Fibroblast of lung (primary cell): ENCODE results near the gene MGLL. TPM values are rescaled to one million over a fixed set of nuclear protein-coding genes. Genes with fewer than 3 reads are reported as not detected.
A peak's percentile ranks its signal among the peaks of the same experiment; 100 is the strongest.

Experiments
- DNase-seq, 2 donors: peaks; one replicate each; pipeline versions ENCODE4 v3.0.0 to v3.0.0-alpha.2; 2010; ENCODE audit warnings: low read depth in 2 of 2
- H2AFZ ChIP-seq: 2 replicates; pipeline ENCODE4 v1.5.1; 2012; ENCODE audit warnings: low read length, control low read depth, inconsistent platforms
- H3K27ac ChIP-seq: 2 replicates; pipeline ENCODE4 v1.5.1; 2011; ENCODE audit warnings: low read length, control low read depth; ENCODE audit not compliant: insufficient read depth
- H3K27me3 ChIP-seq: 2 replicates; pipeline ENCODE4 v1.5.1; 2011; ENCODE audit warnings: mild to moderate bottlenecking, low read length; ENCODE audit not compliant: control insufficient read depth, insufficient read depth
- H3K36me3 ChIP-seq: 2 replicates; pipeline ENCODE4 v1.5.1; 2011; ENCODE audit warnings: low read length; ENCODE audit not compliant: control insufficient read depth, insufficient read depth
- H3K4me1 ChIP-seq: 2 replicates; pipeline ENCODE4 v1.5.1; 2011; ENCODE audit warnings: low read length; ENCODE audit not compliant: control insufficient read depth, insufficient read depth; ENCODE audit errors: extremely low read depth
- H3K4me2 ChIP-seq: 2 replicates; pipeline ENCODE4 v1.5.1; 2011; ENCODE audit warnings: low read length, control low read depth; ENCODE audit not compliant: insufficient read depth; ENCODE audit errors: extremely low read depth
- H3K4me3 ChIP-seq, 4 experiments: fragments of 200-600 bp in 1 of 4; sonication (generic) in 1 of 4; replicated peaks in 1 of 4; 2 replicates each; pipeline ENCODE4 v1.5.1; 2011 to 2016; ENCODE audit warnings: low read length in 4 of 4, low read depth in 3 of 4, mild to moderate bottlenecking in 3 of 4, control low read depth in 2 of 4, inconsistent platforms in 1 of 4, mixed read lengths in 1 of 4; ENCODE audit not compliant: insufficient read depth in 1 of 4; ENCODE audit errors: control extremely low read depth in 1 of 4
- H3K79me2 ChIP-seq: 2 replicates; pipeline ENCODE4 v1.5.1; 2012; ENCODE audit warnings: mild to moderate bottlenecking, low read length, inconsistent platforms; ENCODE audit not compliant: control insufficient read depth, insufficient read depth
- H3K9ac ChIP-seq: 2 replicates; pipeline ENCODE4 v1.5.1; 2011; ENCODE audit warnings: mild to moderate bottlenecking, low read length, control low read depth; ENCODE audit not compliant: insufficient read depth
- H3K9me3 ChIP-seq: 2 replicates; pipeline ENCODE4 v1.5.1; 2012; ENCODE audit warnings: low read depth, low read length; ENCODE audit not compliant: control insufficient read depth, insufficient read depth
- H4K20me1 ChIP-seq: 2 replicates; pipeline ENCODE4 v1.5.1; 2011; ENCODE audit warnings: low read length; ENCODE audit not compliant: control insufficient read depth, insufficient read depth; ENCODE audit errors: extremely low read depth
- CTCF ChIP-seq, 2 donors: IDR thresholded peaks in 1 of 2; conservative IDR thresholded peaks in 1 of 2; 1 replicate in 1 of 2; 2 replicates in 1 of 2; pipeline ENCODE4 v1.5.1; 2011 to 2012; ENCODE audit warnings: low read length in 2 of 2, control low read depth in 1 of 2, inconsistent platforms in 1 of 2, low read depth in 1 of 2, mild to moderate bottlenecking in 1 of 2
- EZH2 ChIP-seq: IDR thresholded peaks from 2 replicates; pipeline ENCODE4 v1.5.1; 2012; ENCODE audit warnings: low read length, control low read depth, mild to moderate bottlenecking; ENCODE audit errors: missing control alignments
- polyA plus RNA-seq, 2 donors: library from polyadenylated mRNA; depleted of rRNA in 1 of 2; stranded (reverse) in 1 of 2; unstranded in 1 of 2; fragments of >200 nt; gene quantifications; 2 replicates each; pipeline ENCODE4 v1.2.1, GENCODE V29; 2011 to 2012; ENCODE audit warnings: missing spikeins in 1 of 2
- total RNA-seq: library from RNA; depleted of rRNA; stranded (reverse); fragments of >200 nt; gene quantifications from 2 replicates; pipeline ENCODE4 v1.2.1, GENCODE V29; 2014

MGLL gene
- total and polyA plus RNA-seq, 2 donors (not counting 1 experiment from before 2014, with no cell fraction given): 60.1 to 122 TPM

- TF ChIP-seq CTCF (conservative IDR thresholded peaks at IDR 0.05 in 1 of 2, IDR thresholded peaks at IDR 0.05 in 1 of 2; ENCODE audit: low read depth in 1 of 2, low read length in 2 of 2): no peak
- no peak for TF ChIP-seq EZH2
These were observed 42.6 kb downstream of the MGLL start for GRCh38 chr3:127779747-127780146.

GRCh38 chr3:127777921-127778656 is 44.2 kb downstream of the MGLL start:
- peaks cover 41% of the 10 kb centered on the region for H3K4me1 ChIP-seq
- no peaks in the 10 kb centered on the region for H4K20me1 ChIP-seq
- H3K27ac ChIP-seq: no peak overlapping the region
- H3K4me2 ChIP-seq: no peak overlapping the region
- DNase-seq: no peak
- H3K79me2 ChIP-seq: peaks cover 51% of the 10 kb centered on the region
- no peak overlapping the region for H2AFZ ChIP-seq
- TF ChIP-seq CTCF (conservative IDR thresholded peaks at IDR 0.05 in 1 of 2, IDR thresholded peaks at IDR 0.05 in 1 of 2; ENCODE audit: low read depth in 1 of 2, low read length in 2 of 2) (no peak), EZH2 (no peak)
- peaks cover 2% of the 10 kb centered on the region for H3K36me3 ChIP-seq
- H3K4me3 ChIP-seq: no peak overlapping the region
- H3K9me3 ChIP-seq: no peaks in the 10 kb centered on the region
- no peaks in the 10 kb centered on the region for H3K27me3 ChIP-seq
- no peak overlapping the region for H3K9ac ChIP-seq

More at GRCh38 chr3:127779747-127780146, 42.6 kb downstream of the MGLL start:
- H4K20me1 ChIP-seq: no peaks in the 10 kb centered on the region
- H3K4me2 ChIP-seq: no peak overlapping the region
- H3K79me2 ChIP-seq: peaks cover 37% of the 10 kb centered on the region
- H3K9ac ChIP-seq: no peak overlapping the region
- no peak overlapping the region for H3K4me3 ChIP-seq
- H3K9me3 ChIP-seq: no peaks in the 10 kb centered on the region
- H3K27me3 ChIP-seq: no peaks in the 10 kb centered on the region
- peak in 1 of 2 donors; percentile 65 for DNase-seq
- H3K36me3 ChIP-seq: peaks cover 2% of the 10 kb centered on the region
- H3K4me1 ChIP-seq: peaks cover 30% of the 10 kb centered on the region
- no peak overlapping the region for H3K27ac ChIP-seq
- no peak overlapping the region for H2AFZ ChIP-seq

- H2AFZ ChIP-seq: no peak overlapping the region
- H3K9me3 ChIP-seq: no peaks in the 10 kb centered on the region
- no peak for DNase-seq
- peaks cover 59% of the 10 kb centered on the region for H3K79me2 ChIP-seq
- H3K27me3 ChIP-seq: no peaks in the 10 kb centered on the region
- no peak overlapping the region for H3K4me3 ChIP-seq
- no peak overlapping the region for H3K4me2 ChIP-seq
- H3K9ac ChIP-seq: no peak overlapping the region
- H4K20me1 ChIP-seq: no peaks in the 10 kb centered on the region
- H3K27ac ChIP-seq: no peak overlapping the region
- peaks cover 2% of the 10 kb centered on the region for H3K36me3 ChIP-seq
- H3K4me1 ChIP-seq: peaks cover 44% of the 10 kb centered on the region
- TF ChIP-seq EZH2 (no peak), CTCF (conservative IDR thresholded peaks at IDR 0.05 in 1 of 2, IDR thresholded peaks at IDR 0.05 in 1 of 2; ENCODE audit: low read depth in 1 of 2, low read length in 2 of 2) (no peak)
These were observed 45.0 kb downstream of the MGLL start for GRCh38 chr3:127777332-127777731.
